Peyer's patch (tissue), 4 donors: Measurements from ENCODE around the gene FLRT2.

Experiments
- POLR2A ChIP-seq, 2 donors: fragments of 450-650 bp; IDR thresholded peaks; one replicate each; pipeline ENCODE4 v1.5.1; 2017; ENCODE audit warnings: antibody characterized with exemption in 2 of 2, mild to moderate bottlenecking in 2 of 2, moderate library complexity in 2 of 2
- TF ChIP-seq, protein P1 (sequence below), 6 experiments: fragments of 450-650 bp in 4 of 6; fragments of 200-600 bp in 2 of 6; sonication (generic) in 1 of 6; IDR thresholded peaks; one replicate each; pipeline ENCODE4 v1.5.1; 2017 to 2019; ENCODE audit warnings: antibody characterized with exemption in 6 of 6, mild to moderate bottlenecking in 3 of 6, moderate library complexity in 1 of 6

DNA sequence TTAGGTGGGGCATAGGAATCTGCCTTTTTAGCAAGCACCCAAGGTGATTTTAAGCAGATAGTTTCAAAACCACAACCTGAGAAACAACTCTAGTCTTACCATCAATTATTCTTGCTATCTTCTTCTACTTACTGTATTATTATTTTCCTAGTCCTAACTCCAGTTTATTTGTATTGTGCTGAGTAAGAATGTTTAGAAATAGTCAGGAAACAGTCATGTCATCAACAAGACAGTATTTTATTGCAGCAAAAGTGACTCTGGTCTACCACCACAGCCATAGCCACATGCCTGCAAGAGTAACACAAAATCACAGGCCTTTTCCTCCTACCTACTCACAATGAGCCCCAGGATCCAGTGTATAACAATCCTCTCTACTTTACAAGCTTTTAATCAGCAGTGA lies 46.3 kb upstream of the FLRT2 start:
- no peak for TF ChIP-seq POLR2A (IDR thresholded peaks at IDR 0.05)
- TF ChIP-seq, protein P1, sequence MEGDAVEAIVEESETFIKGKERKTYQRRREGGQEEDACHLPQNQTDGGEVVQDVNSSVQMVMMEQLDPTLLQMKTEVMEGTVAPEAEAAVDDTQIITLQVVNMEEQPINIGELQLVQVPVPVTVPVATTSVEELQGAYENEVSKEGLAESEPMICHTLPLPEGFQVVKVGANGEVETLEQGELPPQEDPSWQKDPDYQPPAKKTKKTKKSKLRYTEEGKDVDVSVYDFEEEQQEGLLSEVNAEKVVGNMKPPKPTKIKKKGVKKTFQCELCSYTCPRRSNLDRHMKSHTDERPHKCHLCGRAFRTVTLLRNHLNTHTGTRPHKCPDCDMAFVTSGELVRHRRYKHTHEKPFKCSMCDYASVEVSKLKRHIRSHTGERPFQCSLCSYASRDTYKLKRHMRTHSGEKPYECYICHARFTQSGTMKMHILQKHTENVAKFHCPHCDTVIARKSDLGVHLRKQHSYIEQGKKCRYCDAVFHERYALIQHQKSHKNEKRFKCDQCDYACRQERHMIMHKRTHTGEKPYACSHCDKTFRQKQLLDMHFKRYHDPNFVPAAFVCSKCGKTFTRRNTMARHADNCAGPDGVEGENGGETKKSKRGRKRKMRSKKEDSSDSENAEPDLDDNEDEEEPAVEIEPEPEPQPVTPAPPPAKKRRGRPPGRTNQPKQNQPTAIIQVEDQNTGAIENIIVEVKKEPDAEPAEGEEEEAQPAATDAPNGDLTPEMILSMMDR (IDR thresholded peaks at IDR 0.05): no peak
